Hematopoietic multipotent progenitor cell treated with erythropoietin and hydrocortisone succinate and interleukin-3 and kit ligand, for 6 days (in vitro differentiated cells): Measurements from ENCODE around the gene L1CAM.

Experiments
- DNase-seq: peaks from one replicate; pipeline ENCODE4 v3.0.0-alpha.2; 2015

Gene L1CAM

DNA sequence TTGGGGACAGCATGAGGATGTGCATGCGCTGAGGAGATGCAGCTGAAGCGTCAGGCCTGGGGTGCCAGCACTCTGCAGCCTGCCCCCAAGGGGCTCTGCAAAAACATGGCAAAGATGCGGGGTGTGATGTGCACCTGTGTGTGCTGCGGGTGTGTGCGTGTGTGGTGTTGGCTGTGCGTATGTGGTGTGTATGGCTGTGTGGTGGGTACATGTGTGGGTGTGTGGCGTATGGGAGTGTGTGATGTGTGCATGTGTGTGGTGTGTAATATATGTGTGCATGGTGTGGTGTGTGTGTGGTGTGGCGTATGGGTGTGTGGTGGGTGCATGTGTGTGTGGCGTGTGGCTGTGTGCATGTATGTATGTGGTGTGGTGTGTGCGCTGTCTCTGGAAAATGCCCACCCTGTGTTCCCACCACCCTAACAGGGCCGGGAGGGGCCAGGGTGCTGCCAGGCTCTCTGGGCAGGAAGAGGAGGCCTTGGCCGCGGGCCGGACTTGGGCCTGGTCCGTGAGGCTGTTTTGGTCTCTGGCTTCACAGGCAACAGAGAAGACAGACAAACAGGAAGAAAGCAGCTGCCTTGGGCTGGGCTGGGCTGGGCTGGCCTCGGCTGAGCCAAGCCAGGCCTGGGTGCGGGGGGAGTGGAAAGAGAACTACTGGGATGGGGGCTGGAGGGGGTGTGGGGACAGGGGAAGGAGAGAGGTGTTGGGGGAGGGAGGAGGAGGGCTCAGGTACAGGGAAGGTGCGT is 17.4 kb upstream of the L1CAM start:
- no peak for DNase-seq

DNA sequence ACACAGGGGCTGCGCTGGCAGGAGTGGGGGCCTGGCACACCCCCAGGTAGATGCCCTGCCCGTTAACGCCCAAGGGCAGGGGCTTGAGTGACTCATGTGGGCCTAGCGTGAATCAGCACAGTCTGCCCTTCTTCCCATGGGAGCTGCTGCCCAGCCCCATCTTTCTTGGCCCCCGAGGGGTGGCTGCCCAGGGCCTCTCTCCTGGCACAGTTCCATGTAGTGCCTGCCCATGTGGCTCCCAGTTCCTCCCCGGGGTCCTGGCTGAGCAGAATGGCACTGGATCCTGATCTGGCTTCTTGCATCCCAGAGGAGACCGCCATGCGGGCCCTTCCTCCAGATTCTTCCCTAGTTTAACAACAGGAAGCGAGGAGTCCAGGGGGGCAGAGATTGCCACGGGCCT is 16.4 kb upstream of the L1CAM start:
- no peak for DNase-seq

DNA sequence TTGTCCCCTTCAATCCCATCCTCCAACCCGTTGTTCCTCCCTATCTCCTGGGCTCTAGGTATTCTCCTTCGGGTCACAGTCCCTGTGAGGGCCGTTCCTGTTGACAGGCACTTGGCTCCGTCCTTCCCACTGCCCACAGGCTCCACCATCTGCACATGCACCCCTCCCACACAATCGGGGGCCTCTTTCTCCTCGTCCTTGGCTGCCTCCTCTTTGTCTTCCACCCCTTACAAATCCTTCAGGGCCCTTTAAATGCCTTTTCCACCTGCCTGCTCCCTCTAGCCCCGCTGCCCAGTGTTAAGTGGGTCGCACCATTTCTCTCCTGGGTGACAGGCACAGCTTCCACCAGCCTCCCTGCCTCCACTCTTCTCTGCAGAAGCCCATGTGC is 15.8 kb upstream of the L1CAM start:
- DNase-seq = no peak

DNA sequence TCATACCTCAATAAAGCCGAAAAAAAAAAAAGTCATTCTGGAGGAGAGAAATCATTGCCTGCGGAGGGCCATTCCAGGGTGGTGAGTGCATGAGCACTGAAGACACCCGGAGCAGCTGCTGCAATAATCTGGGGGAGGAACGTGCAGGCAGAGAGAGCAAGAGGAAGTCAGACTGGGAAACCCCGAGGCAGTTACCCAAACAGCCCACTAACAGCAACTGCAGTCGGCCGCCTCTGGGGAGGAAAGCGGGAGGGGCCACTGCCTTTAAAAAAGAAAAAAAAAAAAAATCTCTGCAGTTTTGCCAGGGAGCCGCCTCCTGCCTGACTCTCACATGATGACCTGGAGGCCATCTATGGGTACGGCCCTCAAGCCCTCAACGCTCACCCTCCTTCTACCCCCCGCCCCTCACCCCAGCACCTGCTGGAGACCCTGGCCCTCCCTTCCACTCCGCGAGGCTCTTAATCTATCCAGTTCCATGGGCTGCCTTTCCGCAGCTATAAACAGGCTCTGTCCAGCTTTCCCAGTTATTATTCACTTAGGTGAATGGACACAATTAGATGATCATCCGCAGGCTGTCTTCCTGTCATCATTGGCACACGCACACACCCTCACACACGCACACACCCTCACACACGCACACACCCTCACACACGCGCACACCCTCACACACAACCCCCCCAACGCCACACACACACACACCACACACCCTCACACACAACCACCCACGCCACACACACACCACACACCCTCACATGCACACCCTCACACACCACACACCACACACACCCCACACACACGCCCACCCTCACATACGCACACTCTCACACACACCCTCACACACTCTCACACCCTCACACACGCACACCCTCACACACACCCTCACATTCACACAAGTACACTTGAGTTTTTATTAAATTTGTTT is 15.1 kb upstream of the L1CAM start:
- peak; percentile 65 for DNase-seq

DNA sequence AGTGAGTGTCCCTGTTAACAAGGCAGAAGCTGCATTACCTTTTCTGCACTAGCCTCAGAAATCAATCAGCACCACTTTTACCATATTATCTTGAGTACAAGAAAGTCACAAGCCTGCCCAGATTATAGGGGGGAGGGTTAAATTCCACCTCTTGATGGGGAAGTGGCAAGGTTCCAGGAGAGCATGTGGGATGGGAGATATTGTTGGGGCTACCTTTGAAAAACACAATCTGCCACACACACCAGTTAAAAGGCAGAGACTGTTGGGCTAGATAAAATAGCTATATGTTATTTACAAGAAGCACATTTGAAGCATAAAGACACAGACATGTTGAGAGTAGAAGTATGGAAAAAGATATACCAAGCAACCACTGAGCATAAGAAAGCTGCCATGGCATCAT is 11.9 kb upstream of the L1CAM start:
- peak; percentile 85 for DNase-seq

DNA sequence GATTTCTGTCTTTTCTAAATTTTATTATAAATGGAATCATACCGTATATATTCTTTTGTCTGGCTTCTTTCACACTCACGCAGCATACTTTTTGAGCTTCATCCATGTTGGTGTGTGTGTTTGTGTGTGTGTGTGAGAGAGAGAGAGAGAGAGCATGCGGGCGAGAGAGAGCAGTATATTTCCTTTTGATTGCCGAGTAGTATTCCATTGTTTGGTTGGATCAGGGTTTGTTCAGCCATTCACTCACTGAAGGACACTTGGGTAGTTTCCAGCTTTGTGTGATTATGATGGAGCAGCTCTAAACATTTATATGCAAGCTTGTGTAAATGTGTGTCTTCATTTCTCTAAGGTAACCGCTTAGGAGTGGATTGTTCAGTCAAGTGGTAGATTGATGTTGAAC is 3.1 kb upstream of the L1CAM start:
- no peak for DNase-seq

DNA sequence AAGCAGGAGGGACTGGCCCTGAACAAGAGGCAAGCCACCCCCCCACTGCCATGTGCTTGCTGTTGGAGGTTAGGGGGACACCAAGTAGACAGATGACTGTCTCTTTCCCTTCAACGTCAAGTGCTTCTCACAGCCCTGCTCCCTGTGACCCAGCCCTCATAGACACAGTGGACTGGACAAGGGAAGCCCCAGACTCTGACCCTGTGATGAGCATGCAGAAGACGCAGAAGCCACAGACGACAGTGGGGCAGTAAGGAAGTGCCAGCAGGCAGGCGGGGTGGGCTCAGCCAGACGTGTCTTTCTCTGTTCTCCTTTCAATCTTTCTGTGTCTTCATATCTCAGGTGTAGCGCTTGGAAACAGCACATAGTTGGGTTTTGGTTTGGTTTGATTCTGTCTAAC is 2.4 kb upstream of the L1CAM start:
- no peak for DNase-seq

DNA sequence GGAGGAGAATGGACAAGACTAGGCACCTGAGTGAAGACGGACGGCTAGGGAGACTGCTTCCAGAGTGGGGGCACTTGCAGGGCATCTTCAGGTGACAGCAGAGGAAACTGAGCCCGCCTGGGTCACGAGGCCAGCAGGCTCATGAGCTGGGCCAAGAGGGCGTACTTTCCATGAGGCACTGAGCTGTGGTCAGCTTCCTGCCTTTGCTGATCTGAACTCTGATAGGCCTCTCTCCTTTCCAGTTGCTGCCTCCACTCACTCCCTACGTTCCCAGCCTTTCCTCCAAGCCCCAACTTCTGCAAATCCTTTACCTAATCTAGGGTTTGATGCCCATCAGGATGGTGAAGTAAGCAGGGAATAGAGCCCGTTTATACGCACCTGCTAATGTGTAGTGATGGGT is 1.4 kb upstream of the L1CAM start:
- DNase-seq = no peak

DNA sequence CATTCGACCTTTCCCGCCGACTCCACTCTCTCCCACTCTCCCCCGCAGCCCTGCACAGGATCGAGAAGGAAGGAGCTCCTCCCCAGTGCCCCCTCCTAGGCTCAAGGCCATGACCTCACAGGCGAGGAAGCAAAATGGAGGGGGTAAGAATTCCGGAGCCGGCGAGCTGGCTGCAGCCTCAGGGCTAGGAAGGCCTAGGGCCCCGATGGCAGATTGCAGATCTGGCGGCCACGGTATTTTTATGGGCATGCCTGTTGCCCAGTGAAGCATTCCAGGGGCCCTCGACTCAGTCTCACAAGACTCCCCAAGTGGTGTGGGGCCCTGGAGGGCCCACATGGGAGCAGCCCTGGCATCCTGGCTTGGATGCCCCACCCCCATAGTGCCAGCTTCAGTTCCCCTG is 942 bp upstream of the L1CAM start:
- DNase-seq = no peak

DNA sequence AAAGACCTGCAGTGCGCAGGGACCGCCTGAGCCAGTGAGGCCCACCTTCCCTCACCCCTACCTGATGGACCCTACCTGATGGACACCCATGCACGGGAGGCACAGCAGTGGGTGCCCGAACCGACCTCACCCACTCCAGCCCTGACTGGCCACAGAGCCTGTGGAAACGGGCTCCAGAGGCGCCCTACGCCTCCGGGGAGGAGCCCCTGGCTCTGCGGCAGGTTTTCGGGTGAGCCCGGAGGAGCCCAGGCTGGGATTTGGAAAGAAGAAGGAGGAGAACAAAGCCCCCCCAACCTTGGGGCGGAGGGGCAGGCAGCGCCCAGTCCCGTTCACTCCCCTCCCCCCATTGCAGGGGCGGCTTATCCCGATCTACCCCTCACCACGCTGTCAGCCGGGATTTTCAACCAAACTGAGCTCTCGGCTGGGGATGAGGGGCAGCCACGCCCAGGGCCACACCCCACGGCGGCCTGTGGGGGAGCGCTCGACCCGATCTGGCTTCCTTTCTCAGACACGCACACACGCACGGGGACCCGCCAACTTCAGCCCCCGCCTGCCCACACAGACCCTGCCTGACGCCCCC is 675 bp downstream of the L1CAM start:
- DNase-seq = no peak

DNA sequence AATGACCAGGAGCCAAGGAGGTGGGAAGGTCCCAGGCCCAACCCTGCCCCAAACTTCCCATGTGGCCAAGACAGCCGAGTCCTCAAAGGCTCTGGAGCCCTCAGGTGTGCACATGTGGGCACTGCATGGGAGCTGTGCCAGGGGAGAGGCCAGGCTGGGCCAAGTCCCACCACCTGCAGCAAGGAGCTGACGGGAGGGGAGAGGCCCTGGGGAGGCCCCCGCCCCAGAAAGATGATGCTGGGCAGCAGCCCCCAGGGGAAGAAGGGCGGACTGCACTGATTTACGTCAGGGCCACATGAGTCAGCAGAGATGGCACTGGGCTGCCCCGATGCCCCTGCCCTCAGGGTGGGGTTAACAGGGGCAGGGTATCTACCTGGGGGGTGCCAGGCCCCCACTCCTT is 1.4 kb downstream of the L1CAM start:
- DNase-seq = no peak

DNA sequence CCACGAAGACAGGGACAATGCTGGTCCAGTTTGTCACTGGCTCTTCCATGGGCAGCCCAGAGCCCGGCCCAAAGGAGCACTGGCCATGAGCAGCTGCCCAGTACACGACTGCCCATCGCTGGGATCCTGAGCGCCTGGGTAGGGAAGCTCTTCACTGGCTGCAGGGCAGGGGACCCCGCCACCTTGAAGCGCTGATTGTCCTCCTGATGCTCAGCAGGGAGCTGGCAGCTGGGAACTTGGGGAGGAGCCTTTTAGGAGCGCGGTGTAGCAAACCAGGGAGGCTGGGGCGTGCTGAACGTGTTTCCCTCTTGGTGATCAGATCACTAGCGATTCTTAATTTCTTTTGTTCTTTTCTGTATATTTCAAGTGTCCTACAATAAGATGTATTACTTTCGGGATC is 1.8 kb downstream of the L1CAM start:
- DNase-seq = no peak

DNA sequence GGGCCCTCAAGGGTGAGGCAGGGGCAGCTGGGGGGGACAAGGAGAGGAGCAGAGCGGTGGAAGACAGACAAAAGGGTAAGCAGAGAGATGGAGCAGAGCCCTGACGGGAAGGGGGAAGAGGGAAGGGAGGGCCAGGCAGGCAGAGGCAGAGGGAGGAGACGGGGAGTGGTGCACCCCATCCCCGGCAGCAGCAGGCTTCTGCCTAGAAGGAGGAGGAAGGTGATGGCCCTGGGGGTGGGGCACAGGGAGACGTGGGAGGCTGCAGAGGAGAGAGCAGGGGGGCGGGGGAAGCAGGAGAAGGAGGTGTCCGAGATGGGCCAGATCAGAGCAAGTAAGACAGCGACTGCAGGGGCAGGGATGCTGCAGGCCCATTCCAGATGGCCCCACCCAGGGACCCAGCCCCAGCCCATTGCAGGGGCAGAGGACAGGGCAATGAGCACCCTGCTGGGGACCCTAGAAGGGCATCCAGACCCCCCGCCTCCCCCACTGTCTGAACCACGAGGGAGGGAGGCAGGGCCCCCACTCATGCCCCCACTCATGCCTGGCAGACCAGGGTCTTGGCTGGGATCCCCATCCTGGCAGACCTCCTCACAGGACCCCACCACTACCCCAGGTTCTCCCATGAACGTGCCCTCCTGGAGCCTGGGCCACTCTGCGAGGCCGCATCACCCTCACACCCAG is 2.7 kb downstream of the L1CAM start:
- no peak for DNase-seq

DNA sequence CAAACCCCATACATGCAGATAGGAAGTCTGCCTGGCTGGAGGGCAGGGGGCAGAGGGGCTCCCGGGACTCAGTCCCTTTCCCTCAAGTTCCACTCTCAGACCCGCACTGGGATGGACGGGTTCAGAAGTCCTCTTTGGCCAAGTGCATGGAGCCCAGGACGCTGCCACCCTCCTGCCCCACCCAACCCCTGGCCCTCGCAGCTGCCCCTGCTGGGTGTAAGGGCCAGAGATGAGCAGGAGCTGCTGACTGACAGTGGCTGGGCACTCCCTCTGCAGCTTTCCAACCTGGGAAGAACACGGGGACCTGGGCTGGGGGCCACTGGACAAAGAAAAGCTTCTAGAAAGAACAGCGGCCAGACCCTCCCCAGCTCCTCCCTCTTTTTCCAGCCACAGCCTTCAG is 3.4 kb downstream of the L1CAM start:
- DNase-seq = no peak

DNA sequence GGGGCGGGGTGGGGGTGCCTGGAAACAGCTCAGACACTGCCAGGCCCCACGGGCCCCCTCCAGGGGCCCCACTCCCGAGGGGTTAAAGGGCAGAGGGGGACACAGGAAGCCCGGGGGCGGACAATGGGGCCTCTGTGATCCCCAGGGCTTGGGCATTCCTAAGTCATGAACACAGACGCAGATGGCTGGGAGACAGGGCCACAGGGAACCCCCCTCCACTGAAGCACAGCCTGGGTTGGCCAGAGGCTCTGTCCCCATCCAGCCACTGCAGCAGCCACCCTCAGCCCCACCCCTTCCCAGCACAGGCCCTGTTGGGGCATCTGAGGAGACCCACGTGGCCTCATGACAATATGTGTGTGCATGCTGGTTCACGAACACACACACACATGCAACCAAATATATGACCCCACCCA is 3.9 kb downstream of the L1CAM start:
- DNase-seq = no peak

DNA sequence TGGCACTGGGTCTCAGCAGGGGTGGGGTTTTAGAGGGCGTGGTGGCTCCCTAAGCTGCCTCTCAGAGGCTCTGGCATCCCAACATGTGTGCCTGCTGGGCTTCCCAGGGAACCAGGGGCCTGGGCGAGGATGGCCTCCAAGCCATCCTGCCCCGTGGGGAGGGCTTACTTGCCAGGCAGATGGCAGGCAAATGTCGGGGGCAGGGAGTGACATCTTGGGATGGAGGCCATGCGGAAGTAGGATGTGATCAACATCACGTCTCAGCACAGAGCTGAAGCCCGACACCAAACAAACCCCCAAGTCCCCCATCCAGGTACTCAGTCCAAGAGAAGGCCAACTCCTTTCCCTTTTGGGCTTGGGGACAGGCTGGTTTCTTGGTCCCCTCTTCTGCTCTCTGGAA is 4.7 kb downstream of the L1CAM start:
- no peak for DNase-seq

DNA sequence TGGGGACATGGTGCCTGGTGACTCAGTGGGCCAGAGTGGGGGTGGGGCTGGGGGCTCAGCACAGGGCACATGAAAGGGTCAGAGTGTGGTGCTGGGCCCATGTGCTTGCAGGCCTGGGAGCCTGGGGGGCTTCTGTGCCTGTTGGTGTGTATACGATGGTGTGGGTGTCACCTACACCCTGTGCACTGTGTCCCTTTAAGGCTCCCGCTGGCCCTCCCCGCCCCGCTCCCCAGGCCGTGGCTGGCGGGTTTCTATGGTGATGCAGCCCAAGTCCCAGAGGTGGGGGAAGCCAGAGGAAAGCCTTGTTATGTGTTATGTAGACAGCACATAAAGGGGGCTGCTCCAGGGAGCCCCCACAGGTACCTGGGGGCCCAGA is 5.5 kb downstream of the L1CAM start:
- no peak for DNase-seq

DNA sequence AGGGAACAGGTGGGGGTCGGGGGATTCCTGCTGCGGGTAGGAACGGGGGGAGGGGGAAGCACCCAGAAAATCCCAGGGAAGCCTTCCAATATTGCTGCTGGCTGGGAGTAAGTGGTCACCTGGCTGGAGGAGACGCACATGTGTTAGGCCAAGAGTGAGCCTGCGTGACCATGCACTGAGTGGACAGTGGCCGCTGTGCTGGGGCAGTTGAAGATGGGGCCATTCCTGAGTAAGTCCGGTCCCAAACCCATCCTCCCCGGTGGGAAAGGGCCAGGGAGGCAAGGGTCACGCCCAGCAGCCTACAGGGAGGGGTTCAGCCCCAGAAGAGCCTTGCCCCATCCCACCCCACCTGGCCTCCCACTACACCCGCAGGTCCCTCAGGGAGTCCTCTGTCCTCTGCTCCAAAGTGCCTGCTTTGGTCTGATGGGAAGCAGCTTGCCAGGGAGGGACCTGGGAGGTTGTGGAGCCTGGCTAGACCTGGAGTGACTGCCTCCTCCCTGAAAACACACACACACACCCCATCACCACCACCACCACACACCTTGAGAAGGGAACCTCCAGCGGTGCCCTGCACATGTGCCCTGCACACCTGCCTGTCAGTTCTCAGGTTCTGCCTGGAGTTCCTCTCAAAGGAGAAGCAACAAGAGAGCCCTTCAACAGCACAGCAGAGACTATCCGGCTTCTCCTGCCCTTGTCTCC is 6.1 kb downstream of the L1CAM start:
- DNase-seq = no peak

DNA sequence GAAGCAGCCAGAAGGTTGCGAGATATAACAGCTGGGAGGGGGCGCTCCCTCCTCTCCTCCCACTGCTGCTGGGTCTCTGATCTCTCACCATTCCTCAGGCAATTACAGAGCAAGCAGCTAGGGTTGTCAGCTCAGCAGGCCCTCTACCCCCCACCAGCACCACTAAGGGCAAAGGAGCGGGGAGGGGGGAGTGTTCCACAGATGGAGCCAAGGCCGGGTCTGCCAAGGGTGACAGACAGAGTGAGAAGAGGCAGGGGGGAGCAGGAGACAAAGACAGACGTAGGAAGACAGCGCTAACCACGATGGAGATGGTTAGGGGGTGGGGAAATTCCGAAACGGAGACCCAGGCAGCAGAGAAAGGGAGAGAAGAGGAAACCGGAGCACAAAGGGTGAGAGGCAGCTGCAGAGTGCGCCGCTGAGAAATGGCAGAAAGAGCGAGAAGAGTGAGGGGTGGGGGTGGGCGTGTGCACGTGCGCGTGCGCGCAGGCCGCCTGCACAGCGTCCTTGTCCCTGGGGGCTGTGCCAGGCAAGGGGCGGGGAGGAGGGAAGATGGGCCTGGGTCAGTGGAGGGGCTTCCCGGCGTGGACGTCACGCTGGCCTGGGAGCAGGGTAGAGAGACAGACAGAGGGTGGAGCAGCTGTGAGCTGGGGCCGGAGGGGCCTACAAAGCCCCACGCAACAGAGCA is 6.9 kb downstream of the L1CAM start:
- DNase-seq = no peak

DNA sequence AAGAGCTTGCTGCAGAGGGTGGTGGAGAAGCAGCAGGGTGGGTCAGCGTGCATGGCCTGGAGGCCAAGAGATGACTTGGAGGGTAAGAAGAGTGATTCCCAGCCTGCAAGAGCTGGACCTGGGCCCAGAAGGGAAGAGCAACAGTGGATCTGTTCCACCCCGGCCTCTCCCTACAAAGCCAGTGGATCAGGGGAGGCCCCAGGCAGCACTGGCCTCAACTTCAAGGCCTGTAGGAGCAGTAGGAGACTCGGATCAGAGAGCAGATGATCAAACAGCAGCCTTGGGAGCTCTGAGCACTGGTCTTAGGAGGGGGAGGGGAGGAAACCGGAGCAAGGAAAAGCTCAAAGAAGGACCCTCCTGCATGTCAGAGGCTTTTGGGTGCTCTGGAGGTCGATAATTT is 7.6 kb downstream of the L1CAM start:
- DNase-seq = no peak

DNA sequence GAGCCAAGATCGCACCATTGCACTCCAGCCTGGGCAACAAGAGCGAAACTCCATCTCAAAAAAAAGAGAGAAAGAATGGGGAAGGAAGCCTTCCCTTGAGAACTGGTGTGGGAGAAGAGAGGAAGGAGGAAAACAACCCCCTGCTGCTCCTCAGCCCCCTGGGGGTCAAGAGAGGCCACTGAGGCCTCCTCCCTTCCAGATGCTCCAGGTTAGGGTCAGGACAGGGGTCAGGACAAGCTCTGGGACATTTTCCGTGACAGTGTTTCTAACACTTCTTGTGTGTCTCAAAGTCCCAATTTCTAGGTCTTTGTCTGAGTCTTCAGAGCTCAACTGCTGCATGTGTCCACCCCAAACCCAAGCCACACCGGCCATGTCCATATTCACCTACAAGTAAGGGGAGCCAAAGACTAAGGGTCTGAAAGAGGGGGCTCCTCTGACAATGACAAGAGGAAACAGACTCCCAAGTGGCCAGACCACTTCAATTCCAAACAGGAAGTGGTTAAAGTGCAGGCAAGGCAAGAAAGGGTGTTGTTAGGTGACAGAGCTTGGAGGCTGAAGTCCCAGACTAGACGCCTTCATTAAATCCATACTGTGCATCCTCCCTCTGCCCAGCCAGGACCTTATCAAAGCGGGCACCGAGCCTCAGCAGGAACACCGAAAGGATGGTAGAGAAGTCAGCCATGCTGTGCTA is 8.3 kb downstream of the L1CAM start:
- no peak for DNase-seq

DNA sequence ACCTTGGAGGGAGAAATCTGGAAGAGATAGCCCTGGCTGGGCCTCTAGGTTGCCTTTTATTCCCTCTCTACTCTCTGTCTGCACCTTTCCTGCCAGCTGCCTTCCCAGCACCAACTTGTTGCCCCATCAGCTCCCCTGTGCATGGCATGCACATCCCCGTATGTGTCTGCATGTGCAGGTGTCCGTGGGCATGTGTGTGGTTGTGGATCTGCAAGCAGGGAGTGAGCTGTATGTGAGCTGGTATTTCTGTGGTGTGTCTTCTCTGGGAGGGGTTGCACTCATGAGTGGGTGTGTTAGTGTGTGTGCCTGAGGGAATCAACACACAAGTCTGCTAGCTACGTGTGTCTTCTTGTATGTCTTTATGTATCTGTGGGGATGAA is 9.9 kb downstream of the L1CAM start:
- DNase-seq = no peak
